Fibroblast of lung (primary cell): ENCODE data around the gene ATP8B2. TPM values are rescaled to one million over a fixed set of nuclear protein-coding genes. Genes with fewer than 3 reads are reported as not detected.

Experiments used
- DNase-seq, 2 donors: peaks; one replicate each; pipeline versions ENCODE4 v3.0.0 to v3.0.0-alpha.2; 2010; ENCODE audit warnings: low read depth in 2 of 2
- H2AFZ ChIP-seq: 2 replicates; pipeline ENCODE4 v1.5.1; 2012; ENCODE audit warnings: low read length, control low read depth, inconsistent platforms
- H3K27ac ChIP-seq: 2 replicates; pipeline ENCODE4 v1.5.1; 2011; ENCODE audit warnings: low read length, control low read depth; ENCODE audit not compliant: insufficient read depth
- H3K27me3 ChIP-seq: 2 replicates; pipeline ENCODE4 v1.5.1; 2011; ENCODE audit warnings: mild to moderate bottlenecking, low read length; ENCODE audit not compliant: control insufficient read depth, insufficient read depth
- H3K36me3 ChIP-seq: 2 replicates; pipeline ENCODE4 v1.5.1; 2011; ENCODE audit warnings: low read length; ENCODE audit not compliant: control insufficient read depth, insufficient read depth
- H3K4me1 ChIP-seq: 2 replicates; pipeline ENCODE4 v1.5.1; 2011; ENCODE audit warnings: low read length; ENCODE audit not compliant: control insufficient read depth, insufficient read depth; ENCODE audit errors: extremely low read depth
- H3K4me2 ChIP-seq: 2 replicates; pipeline ENCODE4 v1.5.1; 2011; ENCODE audit warnings: low read length, control low read depth; ENCODE audit not compliant: insufficient read depth; ENCODE audit errors: extremely low read depth
- H3K4me3 ChIP-seq, 4 experiments: fragments of 200-600 bp in 1 of 4; sonication (generic) in 1 of 4; replicated peaks in 1 of 4; 2 replicates each; pipeline ENCODE4 v1.5.1; 2011 to 2016; ENCODE audit warnings: low read length in 4 of 4, low read depth in 3 of 4, mild to moderate bottlenecking in 3 of 4, control low read depth in 2 of 4, inconsistent platforms in 1 of 4, mixed read lengths in 1 of 4; ENCODE audit not compliant: insufficient read depth in 1 of 4; ENCODE audit errors: control extremely low read depth in 1 of 4
- H3K79me2 ChIP-seq: 2 replicates; pipeline ENCODE4 v1.5.1; 2012; ENCODE audit warnings: mild to moderate bottlenecking, low read length, inconsistent platforms; ENCODE audit not compliant: control insufficient read depth, insufficient read depth
- H3K9ac ChIP-seq: 2 replicates; pipeline ENCODE4 v1.5.1; 2011; ENCODE audit warnings: mild to moderate bottlenecking, low read length, control low read depth; ENCODE audit not compliant: insufficient read depth
- H3K9me3 ChIP-seq: 2 replicates; pipeline ENCODE4 v1.5.1; 2012; ENCODE audit warnings: low read depth, low read length; ENCODE audit not compliant: control insufficient read depth, insufficient read depth
- H4K20me1 ChIP-seq: 2 replicates; pipeline ENCODE4 v1.5.1; 2011; ENCODE audit warnings: low read length; ENCODE audit not compliant: control insufficient read depth, insufficient read depth; ENCODE audit errors: extremely low read depth
- CTCF ChIP-seq, 2 donors: IDR thresholded peaks in 1 of 2; conservative IDR thresholded peaks in 1 of 2; 1 replicate in 1 of 2; 2 replicates in 1 of 2; pipeline ENCODE4 v1.5.1; 2011 to 2012; ENCODE audit warnings: low read length in 2 of 2, control low read depth in 1 of 2, inconsistent platforms in 1 of 2, low read depth in 1 of 2, mild to moderate bottlenecking in 1 of 2
- EZH2 ChIP-seq: IDR thresholded peaks from 2 replicates; pipeline ENCODE4 v1.5.1; 2012; ENCODE audit warnings: low read length, control low read depth, mild to moderate bottlenecking; ENCODE audit errors: missing control alignments
- polyA plus RNA-seq, 2 donors: library from polyadenylated mRNA; depleted of rRNA in 1 of 2; stranded (reverse) in 1 of 2; unstranded in 1 of 2; fragments of >200 nt; gene quantifications; 2 replicates each; pipeline ENCODE4 v1.2.1, GENCODE V29; 2011 to 2012; ENCODE audit warnings: missing spikeins in 1 of 2
- total RNA-seq: library from RNA; depleted of rRNA; stranded (reverse); fragments of >200 nt; gene quantifications from 2 replicates; pipeline ENCODE4 v1.2.1, GENCODE V29; 2014

ATP8B2 gene
- total and polyA plus RNA-seq, 2 donors (not counting 1 experiment from before 2014, with no cell fraction given) = 101 to 205 TPM

GRCh38 chr1:154328318-154329151 is 3.2 kb downstream of the ATP8B2 start:
- Histone ChIP-seq H2AFZ (no peak overlapping the region), H3K9ac (peak overlapping the region; percentile 45), H3K36me3 (peaks cover 24% of the 10 kb centered on the region), H3K4me1 (peaks cover 26% of the 10 kb centered on the region), H3K9me3 (no peaks in the 10 kb centered on the region), H3K79me2 (peaks cover 38% of the 10 kb centered on the region), H4K20me1 (no peaks in the 10 kb centered on the region), H3K4me2 (peak overlapping the region; percentile 89), H3K27ac (peak overlapping the region; percentile 89), H3K27me3 (no peaks in the 10 kb centered on the region), H3K4me3 (peak overlapping the region; percentile 32 to 100 (median 42))
- DNase-seq = peak; percentile 42 to 78
- no peak for TF ChIP-seq CTCF (conservative IDR thresholded peaks at IDR 0.05 in 1 of 2, IDR thresholded peaks at IDR 0.05 in 1 of 2; ENCODE audit: low read depth in 1 of 2, low read length in 2 of 2)
- TF ChIP-seq EZH2 = no peak

- peak in 1 of 2 donors; percentile 40 for DNase-seq
Observed at GRCh38 chr1:154329152-154329521, 3.8 kb downstream of the ATP8B2 start.

More at GRCh38 chr1:154329152-154329521, 3.8 kb downstream of the ATP8B2 start:
- Histone ChIP-seq H3K27ac (no peak overlapping the region), H3K36me3 (peaks cover 26% of the 10 kb centered on the region), H3K9ac (no peak overlapping the region), H3K4me3 (peak overlapping the region; percentile 21 to 100 (median 38)), H4K20me1 (no peaks in the 10 kb centered on the region), H3K4me2 (peak overlapping the region; percentile 77), H3K79me2 (peaks cover 38% of the 10 kb centered on the region), H3K9me3 (no peaks in the 10 kb centered on the region), H3K4me1 (peaks cover 28% of the 10 kb centered on the region), H3K27me3 (no peaks in the 10 kb centered on the region), H2AFZ (no peak overlapping the region)
- no peak for TF ChIP-seq CTCF (conservative IDR thresholded peaks at IDR 0.05 in 1 of 2, IDR thresholded peaks at IDR 0.05 in 1 of 2; ENCODE audit: low read depth in 1 of 2, low read length in 2 of 2)
